IMR-90 (cell line): ENCODE measurements around the gene NLRX1. TPM values are rescaled to one million over a fixed set of nuclear protein-coding genes. Genes with fewer than 3 reads are reported as not detected.

Experiments used
- ATAC-seq: fragments of 200-7000 bp; cut with Tn5 transposase; 2 replicates; pipeline ENCODE4 v1.9.1; 2020; ENCODE audit warnings: low read depth, mild to moderate bottlenecking, moderate library complexity
- BruUV-seq: library from RNA; stranded (reverse); fragments of 400-500 nt; replicated peaks from 2 replicates; lab custom pipeline; 2021; lab: Mats Ljungman, UMichigan
- CTCF ChIA-PET: fragments of 300-600 bp; formaldehyde crosslinking; extraction: SDS; loops from one replicate; lab custom pipeline; 2021; ENCODE audit warnings: antibody characterized with exemption; lab: Yijun Ruan, JAX
- POLR2A ChIA-PET: fragments of 300-600 bp; sonication (Branson Sonifier 250); formaldehyde crosslinking; loops from one replicate; lab custom pipeline; 2022; ENCODE audit warnings: antibody characterized with exemption; ENCODE audit not compliant: unreplicated experiment; lab: Charles Lee
- DNase-seq: peaks from one replicate; pipeline ENCODE4 v3.0.0; 2013
- H2AFZ ChIP-seq: replicated peaks from 2 replicates; pipeline ENCODE3; 2013; ENCODE audit warnings: low read length, mild to moderate bottlenecking; ENCODE audit not compliant: poor library complexity
- H2AK5ac ChIP-seq: 2 replicates; pipeline ENCODE4 v1.6.1; 2013; ENCODE audit warnings: low read depth, low read length, inconsistent platforms
- H2AK9ac ChIP-seq: replicated peaks from 2 replicates; pipeline ENCODE3; 2013; ENCODE audit warnings: mild to moderate bottlenecking, low read depth, low read length, moderate library complexity; ENCODE audit not compliant: poor library complexity
- H2BK120ac ChIP-seq: 2 replicates; pipeline ENCODE4 v1.6.1; 2013; ENCODE audit warnings: low read depth, low read length, inconsistent platforms
- H2BK15ac ChIP-seq: 3 replicates; pipeline ENCODE4 v1.6.1; 2013; ENCODE audit warnings: low read depth, low read length, inconsistent platforms
- H2BK20ac ChIP-seq: 2 replicates; pipeline ENCODE4 v1.6.1; 2013; ENCODE audit warnings: low read depth, mild to moderate bottlenecking, inconsistent platforms, low read length, moderate library complexity
- H2BK5ac ChIP-seq: 2 replicates; pipeline ENCODE4 v1.6.1; 2013; ENCODE audit warnings: mild to moderate bottlenecking, low read depth, low read length, inconsistent platforms; ENCODE audit not compliant: poor library complexity, severe bottlenecking
- H3K14ac ChIP-seq: replicated peaks from 2 replicates; pipeline ENCODE4 v1.6.1; 2013; ENCODE audit warnings: low read depth, low read length, inconsistent platforms
- H3K18ac ChIP-seq: 2 replicates; pipeline ENCODE4 v1.6.1; 2013; ENCODE audit warnings: low read depth, low read length, control low read depth
- H3K23ac ChIP-seq: 2 replicates; pipeline ENCODE4 v1.6.1; 2013; ENCODE audit warnings: low read depth, low read length, inconsistent platforms
- H3K27ac ChIP-seq: 2 replicates; pipeline ENCODE4 v1.5.1; 2013; ENCODE audit warnings: mild to moderate bottlenecking, control low read depth, low read length; ENCODE audit not compliant: insufficient read depth
- H3K27me3 ChIP-seq: 2 replicates; pipeline ENCODE4 v1.6.1; 2013; ENCODE audit warnings: low read length; ENCODE audit not compliant: control insufficient read depth, insufficient read depth
- H3K36me3 ChIP-seq: 2 replicates; pipeline ENCODE4 v1.6.1; 2013; ENCODE audit warnings: low read length, mixed read lengths; ENCODE audit not compliant: control insufficient read depth, insufficient read depth
- H3K4ac ChIP-seq: 2 replicates; pipeline ENCODE4 v1.6.1; 2013; ENCODE audit warnings: low read depth, low read length, inconsistent platforms
- H3K4me1 ChIP-seq: 2 replicates; pipeline ENCODE4 v1.6.1; 2013; ENCODE audit warnings: low read length, mixed read lengths; ENCODE audit not compliant: control insufficient read depth, insufficient read depth
- H3K4me2 ChIP-seq: 2 replicates; pipeline ENCODE4 v1.6.1; 2013; ENCODE audit warnings: low read depth, mild to moderate bottlenecking, control low read depth, low read length, moderate library complexity
- H3K4me3 ChIP-seq: 2 replicates; pipeline ENCODE4 v1.5.1; 2013; ENCODE audit warnings: low read depth, mild to moderate bottlenecking, control low read depth, low read length, moderate library complexity; ENCODE audit not compliant: insufficient read depth
- H3K56ac ChIP-seq: 2 replicates; pipeline ENCODE4 v1.6.1; 2013; ENCODE audit warnings: low read length, inconsistent platforms; ENCODE audit not compliant: insufficient read depth; ENCODE audit errors: extremely low read depth
- H3K79me1 ChIP-seq, 2 experiments: 2 replicates each; pipeline ENCODE4 v1.6.1; 2013; ENCODE audit warnings: low read length in 2 of 2, inconsistent platforms in 1 of 2, low read depth in 1 of 2
- H3K9ac ChIP-seq: 2 replicates; pipeline ENCODE4 v1.6.1; 2013; ENCODE audit warnings: low read depth, low read length, control low read depth
- H3K9me1 ChIP-seq: 2 replicates; pipeline ENCODE4 v1.6.1; 2013; ENCODE audit warnings: low read length, inconsistent platforms; ENCODE audit not compliant: insufficient read depth
- H3K9me3 ChIP-seq: 2 replicates; pipeline ENCODE4 v1.6.1; 2013; ENCODE audit warnings: low read length; ENCODE audit not compliant: control insufficient read depth, insufficient read depth
- H4K20me1 ChIP-seq: 2 replicates; pipeline ENCODE4 v1.6.1; 2013; ENCODE audit warnings: low read length, inconsistent platforms; ENCODE audit not compliant: insufficient read depth
- H4K5ac ChIP-seq: 2 replicates; pipeline ENCODE4 v1.6.1; 2013; ENCODE audit warnings: mild to moderate bottlenecking, low read depth, low read length, control low read depth
- H4K8ac ChIP-seq, 2 experiments: 2 replicates each; pipeline ENCODE4 v1.6.1; 2013; ENCODE audit warnings: low read depth in 2 of 2, low read length in 2 of 2, control low read depth in 1 of 2, inconsistent platforms in 1 of 2
- H4K91ac ChIP-seq: 2 replicates; pipeline ENCODE4 v1.6.1; 2013; ENCODE audit warnings: low read depth, low read length, inconsistent platforms; ENCODE audit not compliant: insufficient read depth
- CHD1 ChIP-seq: IDR thresholded peaks from 2 replicates; pipeline ENCODE4 v1.6.1; 2012; ENCODE audit warnings: low read depth, low read length, improper control_type of control experiment
- MAFK ChIP-seq: IDR thresholded peaks from 2 replicates; pipeline ENCODE4 v1.6.1; 2012; ENCODE audit warnings: low read depth, low read length, improper control_type of control experiment
- NFE2L2 ChIP-seq: fragments of 150-350 bp; IDR thresholded peaks from 2 replicates; pipeline ENCODE4 v1.6.1; 2016; ENCODE audit warnings: low read depth, mild to moderate bottlenecking, low read length
- RCOR1 ChIP-seq: IDR thresholded peaks from 2 replicates; pipeline ENCODE4 v1.6.1; 2012; ENCODE audit warnings: mild to moderate bottlenecking, low read length, improper control_type of control experiment; ENCODE audit not compliant: insufficient replicate concordance
- WGBS, 2 experiments: methylation state at CpG; one replicate each; pipeline versions ENCODE4 v1.1.5 to v1.1.7; 2013; ENCODE audit warnings: missing lambda C conversion rate in 2 of 2; ENCODE audit not compliant: insufficient read length in 1 of 2; ENCODE audit errors: extremely low coverage in 2 of 2; 5-methylcytosine and 5-hydroxymethylcytosine counted together
- dilution Hi-C: fragments of 300-500 bp; cut with HindIII; formaldehyde crosslinking; loops from one replicate; pipeline ENCODE4 v1.14.3; 2018; ENCODE audit warnings: low sequenced_read_pairs; ENCODE audit not compliant: unreplicated experiment
- in situ Hi-C: fragments of 300-500 bp; cut with MboI; formaldehyde crosslinking; loops from 3 replicates; pipeline ENCODE4 v1.14.3; 2019; ENCODE audit warnings: low sequenced_read_pairs, inconsistent platforms, mixed read lengths
- intact Hi-C: fragments of 100-400 bp; cut with micrococcal nuclease; formaldehyde crosslinking; loops from 2 replicates; pipeline ENCODE4 v1.10.0; 2022
- polyA plus RNA-seq, 3 experiments: library from polyadenylated mRNA; depleted of rRNA; stranded (reverse); fragments of >200 nt; gene quantifications; 2 replicates each; pipeline ENCODE4 v1.2.3, GENCODE V29; 2012; ENCODE audit warnings: low replicate concordance in 1 of 3
- total RNA-seq: library from RNA; depleted of rRNA; stranded (reverse); fragments of >200 nt; gene quantifications from 2 replicates; pipeline ENCODE4 v1.2.3, GENCODE V29; 2012
- TF ChIP-seq, protein P1 (sequence below): fragments of 150-350 bp; IDR thresholded peaks from 2 replicates; pipeline ENCODE4 v1.6.1; 2016; ENCODE audit warnings: low read depth, mild to moderate bottlenecking, low read length, moderate library complexity, borderline replicate concordance

The NLRX1 gene
- total and polyA plus RNA-seq, 2 of the 4 experiments (the other 2 are of a cell fraction), result 3.0 to 4.9 TPM

DNA sequence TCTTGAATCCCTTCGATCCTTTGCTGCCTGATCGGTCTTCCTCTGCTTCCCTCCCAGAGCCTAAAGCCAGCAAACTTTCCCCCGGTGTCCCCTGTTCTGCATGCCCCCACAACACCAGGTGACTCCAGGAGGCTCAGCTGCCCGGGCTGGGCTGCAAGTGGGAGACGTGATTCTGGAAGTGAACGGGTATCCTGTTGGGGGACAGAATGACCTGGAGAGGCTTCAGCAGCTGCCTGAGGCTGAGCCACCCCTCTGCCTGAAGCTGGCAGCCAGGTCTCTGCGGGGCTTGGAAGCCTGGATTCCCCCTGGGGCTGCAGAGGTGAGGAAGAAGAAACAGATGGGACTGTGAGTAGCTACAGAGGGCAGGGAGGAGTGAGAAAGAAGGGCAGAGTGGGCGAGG is 20.4 kb downstream of the NLRX1 start:
- peaks cover 28% of the 10 kb centered on the region for H3K27me3 ChIP-seq
- no peak overlapping the region for H3K9ac ChIP-seq
- ATAC-seq (no peak), DNase-seq (no peak)
- no peak overlapping the region for H2BK15ac ChIP-seq
- H2AK5ac ChIP-seq, result no peak overlapping the region
- ChIA-PET POLR2A (no interaction called here), CTCF (no interaction called here)
- H3K27ac ChIP-seq, result no peak overlapping the region
- intact Hi-C loops, result no loop called here
- dilution Hi-C loops, result no loop called here
- H4K8ac ChIP-seq, result no peak overlapping the region
- no peak overlapping the region for H2AFZ ChIP-seq
- H3K14ac ChIP-seq, result no peak overlapping the region
- H3K9me3 ChIP-seq, result no peaks in the 10 kb centered on the region
- H3K4me2 ChIP-seq, result no peak overlapping the region
- WGBS, 2 experiments, result 65% methylated on average over 2 of the region's 8 CpGs; no CpG with 5 or more reads in 1 of the 2 experiments
- H3K36me3 ChIP-seq, result no peaks in the 10 kb centered on the region
- no peak overlapping the region for H2BK5ac ChIP-seq
- in situ Hi-C loops, result no loop called here
- TF ChIP-seq, protein P1, sequence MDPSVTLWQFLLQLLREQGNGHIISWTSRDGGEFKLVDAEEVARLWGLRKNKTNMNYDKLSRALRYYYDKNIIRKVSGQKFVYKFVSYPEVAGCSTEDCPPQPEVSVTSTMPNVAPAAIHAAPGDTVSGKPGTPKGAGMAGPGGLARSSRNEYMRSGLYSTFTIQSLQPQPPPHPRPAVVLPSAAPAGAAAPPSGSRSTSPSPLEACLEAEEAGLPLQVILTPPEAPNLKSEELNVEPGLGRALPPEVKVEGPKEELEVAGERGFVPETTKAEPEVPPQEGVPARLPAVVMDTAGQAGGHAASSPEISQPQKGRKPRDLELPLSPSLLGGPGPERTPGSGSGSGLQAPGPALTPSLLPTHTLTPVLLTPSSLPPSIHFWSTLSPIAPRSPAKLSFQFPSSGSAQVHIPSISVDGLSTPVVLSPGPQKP, result no peak
- TF ChIP-seq MAFK (no peak), RCOR1 (no peak), NFE2L2 (no peak), CHD1 (no peak)
- no peak overlapping the region for H2BK20ac ChIP-seq
- H3K18ac ChIP-seq, result no peak overlapping the region
- no peak overlapping the region for H3K4me3 ChIP-seq
- H3K4ac ChIP-seq, result no peak overlapping the region
- no TSS peak for BruUV-seq
- no peak overlapping the region for H4K91ac ChIP-seq
- H3K4me1 ChIP-seq, result no peaks in the 10 kb centered on the region
- H4K20me1 ChIP-seq, result no peaks in the 10 kb centered on the region
- no peak overlapping the region for H4K5ac ChIP-seq
- H2BK120ac ChIP-seq, result no peak overlapping the region
- no peak overlapping the region for H3K56ac ChIP-seq
- H3K23ac ChIP-seq, result no peak overlapping the region
- H3K9me1 ChIP-seq, result no peaks in the 10 kb centered on the region; the same call in 1 of the 2 replicates
- no peak overlapping the region for H2AK9ac ChIP-seq
- H3K79me1 ChIP-seq, result no peaks in the 10 kb centered on the region
